Caco-2 (cell line): Measurements from ENCODE around the gene ERCC5. TPM values are rescaled to one million over a fixed set of nuclear protein-coding genes. Genes with fewer than 3 reads are reported as not detected.

Source experiments
- BruUV-seq: library from RNA; stranded (reverse); fragments of 400-500 nt; replicated peaks from 2 replicates; lab custom pipeline; 2021; lab: Mats Ljungman, UMichigan
- CTCF ChIA-PET: fragments of 300-600 bp; sonication (Branson Sonifier 250); formaldehyde crosslinking; loops from one replicate; lab custom pipeline; 2022; ENCODE audit warnings: antibody characterized with exemption; lab: Charles Lee
- POLR2A ChIA-PET: fragments of 300-600 bp; sonication (Branson Sonifier 250); formaldehyde crosslinking; loops from one replicate; lab custom pipeline; 2022; ENCODE audit warnings: antibody characterized with exemption; lab: Charles Lee
- DNase-seq, 2 experiments: peaks; one replicate each; pipeline versions ENCODE4 v3.0.0 to v3.0.0-alpha.2; 2020 to 2022
- H3K27me3 ChIP-seq: replicated peaks from 2 replicates; pipeline ENCODE4 v1.6.0; 2011; ENCODE audit warnings: low read length; ENCODE audit not compliant: control insufficient read depth, insufficient read depth
- H3K36me3 ChIP-seq: 2 replicates; pipeline ENCODE4 v1.5.1; 2011; ENCODE audit warnings: low read length; ENCODE audit not compliant: control insufficient read depth, insufficient read depth
- H3K4me1 ChIP-seq: fragments of 250-450 bp; sonication (Bioruptor Pico); 2 replicates; pipeline ENCODE4 v1.5.1; 2020; ENCODE audit warnings: mild to moderate bottlenecking
- H3K4me3 ChIP-seq: 2 replicates; pipeline ENCODE4 v1.5.1; 2011; ENCODE audit warnings: low read depth, mild to moderate bottlenecking, control low read depth, low read length
- H3K9me3 ChIP-seq: fragments of 250-450 bp; sonication (Bioruptor Pico); 2 replicates; pipeline ENCODE4 v1.5.1; 2020; ENCODE audit warnings: mild to moderate bottlenecking, moderate library complexity
- H3K27ac Mint-ChIP-seq: one replicate; pipeline ENCODE4 v1.8.0; 2022; ENCODE audit warnings: mixed read lengths; ENCODE audit not compliant: unreplicated experiment
- H3K27me3 Mint-ChIP-seq: one replicate; pipeline ENCODE4 v1.8.0; 2022; ENCODE audit warnings: mixed read lengths; ENCODE audit not compliant: insufficient read depth, unreplicated experiment
- H3K36me3 Mint-ChIP-seq: one replicate; pipeline ENCODE4 v1.8.0; 2022; ENCODE audit warnings: mild to moderate bottlenecking, mixed read lengths; ENCODE audit not compliant: insufficient read depth, unreplicated experiment
- H3K4me1 Mint-ChIP-seq: one replicate; pipeline ENCODE4 v1.8.0; 2022; ENCODE audit warnings: low read depth, mixed read lengths; ENCODE audit not compliant: unreplicated experiment
- H3K4me3 Mint-ChIP-seq: one replicate; pipeline ENCODE4 v1.8.0; 2022; ENCODE audit warnings: mild to moderate bottlenecking, moderate library complexity, mixed read lengths; ENCODE audit not compliant: unreplicated experiment
- H3K9me3 Mint-ChIP-seq: one replicate; pipeline ENCODE4 v1.8.0; 2022; ENCODE audit warnings: mixed read lengths; ENCODE audit not compliant: unreplicated experiment
- CTCF ChIP-seq, 2 experiments: fragments of 200-600 bp in 1 of 2; IDR thresholded peaks; 1 replicate in 1 of 2; 2 replicates in 1 of 2; pipeline versions ENCODE4 v1.5.1 to v1.8.0; 2011 to 2022; ENCODE audit warnings: antibody characterized with exemption in 1 of 2, control low read depth in 1 of 2, inconsistent platforms in 1 of 2, low read depth in 1 of 2, low read length in 1 of 2, mild to moderate bottlenecking in 1 of 2, moderate library complexity in 1 of 2; ENCODE audit not compliant: insufficient read depth in 1 of 2, severe bottlenecking in 1 of 2, unreplicated experiment in 1 of 2
- intact Hi-C: fragments of 100-400 bp; cut with micrococcal nuclease; formaldehyde crosslinking; loops from one replicate; pipeline ENCODE4 v1.10.0; 2022; ENCODE audit not compliant: unreplicated experiment
- total RNA-seq: library from RNA; stranded (reverse); gene quantifications from 2 replicates; pipeline ENCODE4 v1.2.3, GENCODE V29; 2022

Gene ERCC5
- total RNA-seq, 1 experiment from 2014 or later: 31.4 TPM

DNA sequence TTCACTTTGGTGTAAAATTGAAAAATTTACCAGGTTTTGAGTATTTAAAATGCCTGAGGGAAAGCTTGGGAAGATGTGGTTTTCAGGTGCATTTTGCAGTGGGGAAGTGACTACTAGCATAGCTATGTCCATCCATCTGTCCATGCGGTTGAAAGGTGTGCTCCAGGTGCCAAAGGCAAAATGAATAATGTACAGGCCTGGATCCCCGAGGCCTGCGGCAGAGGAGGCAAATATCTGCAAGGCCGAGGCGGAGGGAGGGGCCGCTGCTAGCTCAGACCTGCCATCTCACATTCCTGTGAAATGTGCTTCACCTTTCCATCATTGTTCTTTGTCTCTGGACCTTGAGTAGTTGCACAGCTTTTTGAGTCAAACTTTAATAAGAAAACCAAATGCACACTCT, 65.5 kb downstream of the ERCC5 start:
- no peak overlapping the region for H3K27ac Mint-ChIP-seq
- no peak overlapping the region for H3K4me3 Mint-ChIP-seq
- BruUV-seq: no TSS peak
- ChIA-PET POLR2A (no interaction called here), CTCF (interaction anchor here (1.6 kb wide), 1 partner anchor 41 kb away, joined by 6 read pairs; no protein-coding TSS in a partner anchor)
- Histone ChIP-seq H3K27me3 (no peaks in the 10 kb centered on the region), H3K36me3 (no peaks in the 10 kb centered on the region), H3K4me1 (peaks cover 13% of the 10 kb centered on the region; the same call in 1 of the 2 replicates), H3K9me3 (no peaks in the 10 kb centered on the region), H3K4me3 (no peak overlapping the region)
- intact Hi-C loops: loop anchor here (10.0 kb wide), 1 partner anchor 603 kb away; no protein-coding TSS in a partner anchor
- peaks cover 10% of the 10 kb centered on the region for H3K9me3 Mint-ChIP-seq
- H3K36me3 Mint-ChIP-seq: no peaks in the 10 kb centered on the region
- H3K4me1 Mint-ChIP-seq: peaks cover 7% of the 10 kb centered on the region
- H3K27me3 Mint-ChIP-seq: no peaks in the 10 kb centered on the region
- DNase-seq: peak in 1 of 2 experiments; percentile 57
- TF ChIP-seq CTCF (IDR thresholded peaks at IDR 0.05; ENCODE audit: insufficient read depth in 1 of 2, low read depth in 1 of 2, low read length in 1 of 2, severe bottlenecking in 1 of 2, unreplicated experiment in 1 of 2): no peak

DNA sequence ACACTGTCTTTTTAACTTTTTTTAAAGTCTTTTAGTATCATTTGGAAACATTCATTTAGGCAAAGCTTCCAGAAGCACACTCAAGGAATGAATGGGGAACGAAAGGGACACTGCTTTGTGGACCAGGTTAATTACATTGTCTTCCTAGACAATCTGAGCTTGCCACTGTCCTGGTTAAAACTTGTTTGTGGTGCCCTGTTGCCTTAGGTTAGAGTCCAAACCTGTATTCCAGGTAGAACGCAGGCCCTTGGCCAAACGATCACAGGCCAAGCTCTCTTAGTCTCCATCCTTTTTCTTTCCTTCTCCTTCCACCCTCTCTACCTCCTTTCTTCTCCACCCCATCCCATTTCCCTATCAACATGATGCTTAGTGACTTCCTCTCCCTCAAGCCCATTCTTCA, 66.8 kb downstream of the ERCC5 start:
- Histone ChIP-seq H3K4me3 (no peak overlapping the region), H3K36me3 (no peaks in the 10 kb centered on the region), H3K27me3 (no peaks in the 10 kb centered on the region), H3K9me3 (no peaks in the 10 kb centered on the region), H3K4me1 (peaks cover 13% of the 10 kb centered on the region; the same call in 1 of the 2 replicates)
- Mint-ChIP-seq H3K27ac (no peak overlapping the region), H3K4me1 (peaks cover 17% of the 10 kb centered on the region), H3K4me3 (no peak overlapping the region), H3K9me3 (peaks cover 15% of the 10 kb centered on the region), H3K27me3 (no peaks in the 10 kb centered on the region), H3K36me3 (no peaks in the 10 kb centered on the region)
- TF ChIP-seq CTCF (IDR thresholded peaks at IDR 0.05; ENCODE audit: insufficient read depth in 1 of 2, low read depth in 1 of 2, low read length in 1 of 2, severe bottlenecking in 1 of 2, unreplicated experiment in 1 of 2): no peak
- ChIA-PET POLR2A (no interaction called here), CTCF (no interaction called here)
- no peak for DNase-seq
- BruUV-seq: no TSS peak
- intact Hi-C loops: loop anchor here (10.0 kb wide), 1 partner anchor 602 kb away; no protein-coding TSS in a partner anchor

GRCh38 chr13:102913914-102914313, 68.1 kb downstream of the ERCC5 start:
- CTCF ChIA-PET: interaction anchor here (0.9 kb wide), 1 partner anchor 43 kb away, joined by 4 read pairs; no protein-coding TSS in a partner anchor
- no peaks in the 10 kb centered on the region for H3K36me3 Mint-ChIP-seq
- H3K4me1 ChIP-seq: peaks cover 8% of the 10 kb centered on the region; the same call in 1 of the 2 replicates

More at GRCh38 chr13:102913914-102914313, 68.1 kb downstream of the ERCC5 start:
- H3K27ac Mint-ChIP-seq: no peak overlapping the region
- POLR2A ChIA-PET: no interaction called here
- Histone ChIP-seq H3K36me3 (no peaks in the 10 kb centered on the region), H3K9me3 (peaks cover 4% of the 10 kb centered on the region; the same call in 1 of the 2 replicates), H3K4me3 (no peak overlapping the region), H3K27me3 (no peaks in the 10 kb centered on the region)
- peaks cover 17% of the 10 kb centered on the region for H3K4me1 Mint-ChIP-seq
- no peaks in the 10 kb centered on the region for H3K27me3 Mint-ChIP-seq
- DNase-seq: no peak
- no peak for TF ChIP-seq CTCF (IDR thresholded peaks at IDR 0.05; ENCODE audit: insufficient read depth in 1 of 2, low read depth in 1 of 2, low read length in 1 of 2, severe bottlenecking in 1 of 2, unreplicated experiment in 1 of 2)
- no peak overlapping the region for H3K4me3 Mint-ChIP-seq
- H3K9me3 Mint-ChIP-seq: peaks cover 24% of the 10 kb centered on the region
- intact Hi-C loops: loop anchor here (10.0 kb wide), 1 partner anchor 601 kb away; no protein-coding TSS in a partner anchor
- BruUV-seq: no TSS peak
